Astrocyte of the spinal cord (primary cell): ENCODE measurements around the gene ZNF236.
"Not testable (repeated sequence)": the region's sequence is repeated elsewhere in the genome, so short reads cannot be mapped to it uniquely, and the experiment has no call there.

ENCODE experiments used
- DNase-seq: peaks from one replicate; pipeline ENCODE4 v3.0.0; 2011; ENCODE audit warnings: low read depth, low spot score
- H3K4me3 ChIP-seq: 2 replicates; pipeline ENCODE4 v1.5.1; 2011; ENCODE audit warnings: low read depth, mild to moderate bottlenecking, low read length, moderate library complexity
- CTCF ChIP-seq: IDR thresholded peaks from 2 replicates; pipeline ENCODE4 v1.5.1; 2012; ENCODE audit warnings: low read depth, mild to moderate bottlenecking, low read length, inconsistent platforms
- in situ Hi-C: cut with HindIII; loops from 2 replicates; pipeline ENCODE4 v1.10.0; 2017; ENCODE audit warnings: low sequenced_read_pairs

ZNF236 gene

GRCh38 chr18:77016936-77017335, 194.6 kb downstream of the ZNF236 start:
- no peak for DNase-seq
- TF ChIP-seq CTCF, result no peak
- in situ Hi-C loops, result no loop called here
- no peak overlapping the region for H3K4me3 ChIP-seq

- TF ChIP-seq CTCF, result no peak
- no peak overlapping the region for H3K4me3 ChIP-seq
- DNase-seq, result no peak
- in situ Hi-C loops, result no loop called here
Observed at GRCh38 chr18:77017355-77017754, 195.0 kb downstream of the ZNF236 start.

DNA sequence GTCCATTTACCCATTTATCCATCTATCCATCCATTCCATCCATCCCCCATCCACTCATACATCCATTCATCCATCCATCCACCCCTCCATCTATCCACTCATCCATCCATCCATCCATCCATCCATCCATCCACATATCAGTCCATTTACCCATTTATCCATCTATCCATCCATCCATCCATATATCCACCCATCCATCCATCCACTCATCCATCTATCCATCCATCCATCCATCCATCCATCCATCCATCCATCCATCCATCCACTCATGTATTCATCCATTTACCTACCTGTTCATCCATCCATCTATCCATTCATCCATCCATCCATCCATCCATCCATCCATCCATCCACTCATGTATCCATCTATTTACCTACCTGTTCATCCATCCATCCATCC, 196.3 kb downstream of the ZNF236 start:
- DNase-seq, in situ Hi-C loops, H3K4me3 ChIP-seq: not testable (repeated sequence)

GRCh38 chr18:77019641-77020040, 197.3 kb downstream of the ZNF236 start:
- TF ChIP-seq CTCF, result no peak
- no peak for DNase-seq
- H3K4me3 ChIP-seq, result no peak overlapping the region
- in situ Hi-C loops, result no loop called here
